Tibial nerve (tissue), 4 donors: ENCODE measurements around the gene INPP5A. TPM values are rescaled to one million over a fixed set of nuclear protein-coding genes. Genes with fewer than 3 reads are reported as not detected.

Experiments
- DNase-seq, 2 donors: peaks; one replicate each; pipeline ENCODE4 v3.0.0-alpha.2; 2019; ENCODE audit warnings: low spot score in 2 of 2
- H3K27ac ChIP-seq, 4 donors: fragments of 200-600 bp; sonication (generic) in 3 of 4; one replicate each; pipeline ENCODE4 v1.5.1; 2017 to 2019; ENCODE audit warnings: mild to moderate bottlenecking in 1 of 4
- H3K27me3 ChIP-seq, 2 donors: fragments of 200-600 bp; sonication (generic) in 1 of 2; one replicate each; pipeline versions ENCODE4 v1.5.1 to v1.6.0; 2017 to 2019
- H3K36me3 ChIP-seq, 3 donors: fragments of 200-600 bp; sonication (generic); one replicate each; pipeline ENCODE4 v1.5.1; 2018 to 2019
- H3K4me1 ChIP-seq, 4 donors: fragments of 200-600 bp; sonication (generic) in 3 of 4; one replicate each; pipeline ENCODE4 v1.5.1; 2017 to 2019
- H3K4me3 ChIP-seq, 4 donors: fragments of 200-600 bp; sonication (generic) in 3 of 4; one replicate each; pipeline ENCODE4 v1.5.1; 2017 to 2019; ENCODE audit warnings: mild to moderate bottlenecking in 1 of 4, moderate library complexity in 1 of 4
- H3K9me3 ChIP-seq, 4 donors: fragments of 200-600 bp; sonication (generic) in 3 of 4; one replicate each; pipeline ENCODE4 v1.5.1; 2017 to 2019
- EP300 ChIP-seq, 2 donors: sonication (generic); formaldehyde crosslinking; IDR thresholded peaks; one replicate each; pipeline ENCODE4 v1.6.1; 2017; ENCODE audit warnings: antibody characterized with exemption in 2 of 2, mild to moderate bottlenecking in 1 of 2
- POLR2A ChIP-seq, 2 donors: fragments of 450-650 bp; IDR thresholded peaks; one replicate each; pipeline ENCODE4 v1.6.1; 2017; ENCODE audit warnings: antibody characterized with exemption in 2 of 2, mild to moderate bottlenecking in 2 of 2, moderate library complexity in 2 of 2
- WGBS, 2 donors: methylation state at CpG; one replicate each; pipeline ENCODE4 v1.1.5; 2018; 5-methylcytosine and 5-hydroxymethylcytosine counted together
- total RNA-seq, 4 donors: library from RNA; depleted of rRNA; stranded (reverse); fragments of >200 nt; gene quantifications; one replicate each; pipeline ENCODE4 v1.1.0, GENCODE V29; 2016
- TF ChIP-seq, protein P1 (sequence below), 5 experiments: fragments of 200-600 bp in 3 of 5; fragments of 450-650 bp in 2 of 5; sonication (generic) in 3 of 5; IDR thresholded peaks; one replicate each; pipeline ENCODE4 v1.5.1; 2016 to 2019; ENCODE audit warnings: antibody characterized with exemption in 5 of 5, mild to moderate bottlenecking in 3 of 5, moderate library complexity in 2 of 5

INPP5A gene
- total RNA-seq, 4 donors from 2014 or later: 73.8 to 101 (median 86.2) TPM

DNA sequence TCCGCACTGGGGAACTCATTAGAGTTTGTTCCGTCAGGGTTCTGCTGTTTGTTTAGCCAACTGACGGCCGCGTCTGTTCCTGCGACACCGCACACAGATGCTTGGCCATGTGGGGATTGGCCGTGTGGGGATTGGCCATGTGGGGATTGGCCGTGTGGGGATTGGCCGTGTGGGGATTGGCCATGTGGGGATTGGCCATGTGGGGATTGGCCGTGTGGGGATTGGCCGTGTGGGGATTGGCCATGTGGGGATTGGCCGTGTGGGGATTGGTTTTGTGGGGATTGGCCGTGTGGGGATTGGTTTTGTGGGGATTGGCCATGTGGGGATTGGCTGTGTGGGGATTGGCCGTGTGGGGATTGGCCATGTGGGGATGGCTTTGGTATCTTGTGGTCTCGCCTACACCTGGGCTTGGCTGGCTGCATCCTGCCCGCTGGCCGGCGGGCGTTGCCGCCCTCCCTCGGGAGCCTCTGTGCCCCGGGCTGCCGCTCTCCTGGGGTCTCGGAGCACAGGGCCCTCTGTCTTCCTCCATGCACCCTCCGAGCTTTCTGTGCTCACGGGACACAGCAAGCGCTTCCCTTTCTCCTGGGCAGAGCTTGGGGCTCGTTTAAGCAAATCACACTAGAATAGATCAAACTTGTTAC lies 185.9 kb downstream of the INPP5A start:
- peak overlapping the region in 1 of 4 donors; percentile 34 for H3K27ac ChIP-seq
- 80 to 82% methylated on average over 28 to 29 of the region's 29 CpGs for WGBS, 2 donors
- no peak for DNase-seq

DNA sequence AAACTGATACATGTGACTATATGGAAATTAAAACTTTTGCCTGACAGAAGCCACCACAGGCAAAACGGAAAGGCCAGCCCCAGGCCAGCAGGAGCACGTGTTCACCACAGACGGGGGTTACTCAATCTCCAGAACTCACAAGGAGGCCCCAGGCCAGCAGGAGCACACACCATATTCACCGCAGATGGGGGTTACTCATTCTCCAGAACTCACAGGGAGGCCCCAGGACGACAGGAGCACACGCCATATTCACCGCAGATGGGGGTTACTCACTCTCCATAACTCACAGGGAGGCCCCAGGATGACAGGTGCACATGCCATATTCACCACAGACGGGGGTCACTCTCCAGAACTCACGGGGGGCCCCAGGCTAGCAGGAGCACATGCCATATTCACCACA lies 186.9 kb downstream of the INPP5A start:
- Histone ChIP-seq H3K27me3 (no peaks in the 10 kb centered on the region), H3K4me3 (no peak overlapping the region), H3K27ac (no peak overlapping the region), H3K36me3 (peaks cover 0 to 53% (median 0%) of the 10 kb centered on the region in 3 donors), H3K4me1 (peaks cover 0 to 4% (median 0%) of the 10 kb centered on the region in 4 donors), H3K9me3 (no peaks in the 10 kb centered on the region)
- DNase-seq: no peak
- WGBS, 2 donors: 87 to 89% methylated on average over 9 of the region's 9 CpGs
- no peak for TF ChIP-seq POLR2A (IDR thresholded peaks at IDR 0.05)
- TF ChIP-seq EP300 (IDR thresholded peaks at IDR 0.05): no peak
- TF ChIP-seq, protein P1, sequence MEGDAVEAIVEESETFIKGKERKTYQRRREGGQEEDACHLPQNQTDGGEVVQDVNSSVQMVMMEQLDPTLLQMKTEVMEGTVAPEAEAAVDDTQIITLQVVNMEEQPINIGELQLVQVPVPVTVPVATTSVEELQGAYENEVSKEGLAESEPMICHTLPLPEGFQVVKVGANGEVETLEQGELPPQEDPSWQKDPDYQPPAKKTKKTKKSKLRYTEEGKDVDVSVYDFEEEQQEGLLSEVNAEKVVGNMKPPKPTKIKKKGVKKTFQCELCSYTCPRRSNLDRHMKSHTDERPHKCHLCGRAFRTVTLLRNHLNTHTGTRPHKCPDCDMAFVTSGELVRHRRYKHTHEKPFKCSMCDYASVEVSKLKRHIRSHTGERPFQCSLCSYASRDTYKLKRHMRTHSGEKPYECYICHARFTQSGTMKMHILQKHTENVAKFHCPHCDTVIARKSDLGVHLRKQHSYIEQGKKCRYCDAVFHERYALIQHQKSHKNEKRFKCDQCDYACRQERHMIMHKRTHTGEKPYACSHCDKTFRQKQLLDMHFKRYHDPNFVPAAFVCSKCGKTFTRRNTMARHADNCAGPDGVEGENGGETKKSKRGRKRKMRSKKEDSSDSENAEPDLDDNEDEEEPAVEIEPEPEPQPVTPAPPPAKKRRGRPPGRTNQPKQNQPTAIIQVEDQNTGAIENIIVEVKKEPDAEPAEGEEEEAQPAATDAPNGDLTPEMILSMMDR (IDR thresholded peaks at IDR 0.05): no peak

More for the DNA sequence above, 185.9 kb downstream of the INPP5A start:
- TF ChIP-seq POLR2A (IDR thresholded peaks at IDR 0.05) (no peak), EP300 (IDR thresholded peaks at IDR 0.05) (no peak)
- TF ChIP-seq, protein P1 (IDR thresholded peaks at IDR 0.05): no peak
- peaks cover 0 to 4% (median 0%) of the 10 kb centered on the region in 4 donors for H3K4me1 ChIP-seq
- H3K9me3 ChIP-seq: no peaks in the 10 kb centered on the region
- peaks cover 0 to 43% (median 0%) of the 10 kb centered on the region in 3 donors for H3K36me3 ChIP-seq
- H3K27me3 ChIP-seq: no peaks in the 10 kb centered on the region
- no peak overlapping the region for H3K4me3 ChIP-seq

DNA sequence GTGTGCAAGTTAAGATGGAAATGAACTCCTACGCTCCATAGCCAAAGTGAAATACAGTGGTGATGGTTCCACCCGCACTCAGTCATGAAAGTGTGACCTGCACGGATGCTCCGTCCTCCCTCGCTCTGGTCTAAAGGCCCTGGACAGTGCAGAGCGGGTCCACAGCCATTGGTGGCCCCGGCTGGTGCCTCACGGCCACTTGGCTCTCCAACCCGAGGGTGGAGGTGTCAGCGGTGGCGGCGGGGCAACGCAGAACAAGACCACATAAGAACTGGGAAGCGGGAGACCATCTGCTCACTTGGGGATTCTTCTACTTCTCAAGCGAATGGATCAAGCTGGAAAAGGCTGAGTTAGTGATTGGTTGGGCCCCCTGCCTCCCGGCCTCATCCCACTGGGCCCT lies 187.6 kb downstream of the INPP5A start:
- Histone ChIP-seq H3K9me3 (no peaks in the 10 kb centered on the region), H3K4me3 (no peak overlapping the region), H3K27ac (no peak overlapping the region), H3K4me1 (peaks cover 0 to 4% (median 0%) of the 10 kb centered on the region in 4 donors), H3K36me3 (peaks cover 0 to 60% (median 0%) of the 10 kb centered on the region in 3 donors), H3K27me3 (no peaks in the 10 kb centered on the region)
- DNase-seq: no peak
- 94 to 96% methylated on average over 16 of the region's 16 CpGs for WGBS, 2 donors
- no peak for TF ChIP-seq EP300 (IDR thresholded peaks at IDR 0.05)
- TF ChIP-seq POLR2A (IDR thresholded peaks at IDR 0.05): no peak
- TF ChIP-seq, protein P1 (IDR thresholded peaks at IDR 0.05): no peak

- Histone ChIP-seq H3K27me3 (no peaks in the 10 kb centered on the region), H3K4me3 (no peak overlapping the region), H3K9me3 (no peaks in the 10 kb centered on the region), H3K4me1 (peaks cover 0 to 4% (median 0%) of the 10 kb centered on the region in 4 donors), H3K36me3 (peaks cover 0 to 70% (median 0%) of the 10 kb centered on the region in 3 donors), H3K27ac (no peak overlapping the region)
- no peak for TF ChIP-seq POLR2A (IDR thresholded peaks at IDR 0.05)
- no peak for TF ChIP-seq EP300 (IDR thresholded peaks at IDR 0.05)
- TF ChIP-seq, protein P1 (IDR thresholded peaks at IDR 0.05): no peak
- WGBS, 2 donors: 93 to 97% methylated on average over 21 of the region's 21 CpGs
- DNase-seq: no peak
Observed at GRCh38 chr10:132726194-132726593, 188.6 kb downstream of the INPP5A start.

DNA sequence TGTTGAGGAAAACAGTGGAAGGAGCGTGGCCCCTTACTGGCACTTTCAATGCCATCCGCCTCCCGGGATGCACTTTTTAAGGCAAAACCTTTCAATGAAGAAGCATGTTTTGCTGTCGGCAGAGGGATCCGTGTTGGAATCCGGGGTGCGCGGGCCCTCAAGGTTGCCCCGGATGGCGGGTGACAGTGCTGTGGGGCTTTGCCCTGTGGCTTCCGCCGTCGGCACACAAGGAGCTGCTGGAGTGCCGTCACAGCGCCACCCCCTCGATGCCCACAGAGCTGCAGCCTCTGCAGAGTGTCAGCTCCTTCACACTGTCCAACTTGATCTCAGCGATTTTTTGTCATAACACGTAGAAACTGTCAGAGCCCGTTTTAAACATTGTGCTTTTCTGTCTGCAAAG lies 189.4 kb downstream of the INPP5A start:
- Histone ChIP-seq H3K4me3 (no peak overlapping the region), H3K27ac (no peak overlapping the region), H3K36me3 (peaks cover 0 to 78% (median 0%) of the 10 kb centered on the region in 3 donors), H3K9me3 (no peaks in the 10 kb centered on the region), H3K27me3 (no peaks in the 10 kb centered on the region), H3K4me1 (peaks cover 0 to 4% (median 0%) of the 10 kb centered on the region in 4 donors)
- no peak for DNase-seq
- 93 to 94% methylated on average over 19 of the region's 19 CpGs for WGBS, 2 donors
- TF ChIP-seq EP300 (IDR thresholded peaks at IDR 0.05) (no peak), POLR2A (IDR thresholded peaks at IDR 0.05) (no peak)
- TF ChIP-seq, protein P1 (IDR thresholded peaks at IDR 0.05): no peak
